Ishikawa (cell line): Measurements from ENCODE around the gene ETV5.

Source experiments
- CEBPB ChIP-seq: IDR thresholded peaks from 2 replicates; pipeline ENCODE4 v1.6.1; 2012
- CREB1 ChIP-seq: IDR thresholded peaks from 2 replicates; pipeline ENCODE4 v1.6.1; 2012; ENCODE audit warnings: low read depth
- EGR1 ChIP-seq: IDR thresholded peaks from 2 replicates; pipeline ENCODE4 v1.6.1; 2012
- EP300 ChIP-seq: IDR thresholded peaks from 2 replicates; pipeline ENCODE4 v1.6.1; 2012; ENCODE audit warnings: borderline replicate concordance
- NFIC ChIP-seq: IDR thresholded peaks from 2 replicates; pipeline ENCODE4 v1.6.1; 2012
- RAD21 ChIP-seq: IDR thresholded peaks from 2 replicates; pipeline ENCODE4 v1.6.1; 2012; ENCODE audit warnings: low read depth
- TAF1 ChIP-seq: IDR thresholded peaks from 2 replicates; pipeline ENCODE4 v1.6.1; 2012; ENCODE audit warnings: low read depth, mild to moderate bottlenecking
- TCF12 ChIP-seq: IDR thresholded peaks from 2 replicates; pipeline ENCODE4 v1.6.1; 2012; ENCODE audit warnings: low read depth
- TEAD4 ChIP-seq: IDR thresholded peaks from 2 replicates; pipeline ENCODE4 v1.6.1; 2012
- YY1 ChIP-seq: IDR thresholded peaks from 2 replicates; pipeline ENCODE4 v1.6.1; 2012; ENCODE audit warnings: low read depth
- TF ChIP-seq, protein P1 (sequence below): IDR thresholded peaks from 2 replicates; pipeline ENCODE4 v1.6.1; 2012; ENCODE audit warnings: low read depth, mild to moderate bottlenecking
- TF ChIP-seq, protein P2 (sequence below): IDR thresholded peaks from 2 replicates; pipeline ENCODE4 v1.6.1; 2012
- TF ChIP-seq, protein P3 (sequence below): IDR thresholded peaks from 2 replicates; pipeline ENCODE4 v1.6.1; 2012

- TF ChIP-seq RAD21 (no peak), TCF12 (no peak), CREB1 (no peak), EGR1 (no peak), YY1 (no peak), CEBPB (no peak), EP300 (no peak), TEAD4 (no peak), TAF1 (no peak), NFIC (no peak)
- TF ChIP-seq, protein P1, sequence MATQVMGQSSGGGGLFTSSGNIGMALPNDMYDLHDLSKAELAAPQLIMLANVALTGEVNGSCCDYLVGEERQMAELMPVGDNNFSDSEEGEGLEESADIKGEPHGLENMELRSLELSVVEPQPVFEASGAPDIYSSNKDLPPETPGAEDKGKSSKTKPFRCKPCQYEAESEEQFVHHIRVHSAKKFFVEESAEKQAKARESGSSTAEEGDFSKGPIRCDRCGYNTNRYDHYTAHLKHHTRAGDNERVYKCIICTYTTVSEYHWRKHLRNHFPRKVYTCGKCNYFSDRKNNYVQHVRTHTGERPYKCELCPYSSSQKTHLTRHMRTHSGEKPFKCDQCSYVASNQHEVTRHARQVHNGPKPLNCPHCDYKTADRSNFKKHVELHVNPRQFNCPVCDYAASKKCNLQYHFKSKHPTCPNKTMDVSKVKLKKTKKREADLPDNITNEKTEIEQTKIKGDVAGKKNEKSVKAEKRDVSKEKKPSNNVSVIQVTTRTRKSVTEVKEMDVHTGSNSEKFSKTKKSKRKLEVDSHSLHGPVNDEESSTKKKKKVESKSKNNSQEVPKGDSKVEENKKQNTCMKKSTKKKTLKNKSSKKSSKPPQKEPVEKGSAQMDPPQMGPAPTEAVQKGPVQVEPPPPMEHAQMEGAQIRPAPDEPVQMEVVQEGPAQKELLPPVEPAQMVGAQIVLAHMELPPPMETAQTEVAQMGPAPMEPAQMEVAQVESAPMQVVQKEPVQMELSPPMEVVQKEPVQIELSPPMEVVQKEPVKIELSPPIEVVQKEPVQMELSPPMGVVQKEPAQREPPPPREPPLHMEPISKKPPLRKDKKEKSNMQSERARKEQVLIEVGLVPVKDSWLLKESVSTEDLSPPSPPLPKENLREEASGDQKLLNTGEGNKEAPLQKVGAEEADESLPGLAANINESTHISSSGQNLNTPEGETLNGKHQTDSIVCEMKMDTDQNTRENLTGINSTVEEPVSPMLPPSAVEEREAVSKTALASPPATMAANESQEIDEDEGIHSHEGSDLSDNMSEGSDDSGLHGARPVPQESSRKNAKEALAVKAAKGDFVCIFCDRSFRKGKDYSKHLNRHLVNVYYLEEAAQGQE = no peak
- TF ChIP-seq, protein P2, sequence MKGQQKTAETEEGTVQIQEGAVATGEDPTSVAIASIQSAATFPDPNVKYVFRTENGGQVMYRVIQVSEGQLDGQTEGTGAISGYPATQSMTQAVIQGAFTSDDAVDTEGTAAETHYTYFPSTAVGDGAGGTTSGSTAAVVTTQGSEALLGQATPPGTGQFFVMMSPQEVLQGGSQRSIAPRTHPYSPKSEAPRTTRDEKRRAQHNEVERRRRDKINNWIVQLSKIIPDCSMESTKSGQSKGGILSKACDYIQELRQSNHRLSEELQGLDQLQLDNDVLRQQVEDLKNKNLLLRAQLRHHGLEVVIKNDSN = no peak
- TF ChIP-seq, protein P3, sequence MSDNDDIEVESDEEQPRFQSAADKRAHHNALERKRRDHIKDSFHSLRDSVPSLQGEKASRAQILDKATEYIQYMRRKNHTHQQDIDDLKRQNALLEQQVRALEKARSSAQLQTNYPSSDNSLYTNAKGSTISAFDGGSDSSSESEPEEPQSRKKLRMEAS = no peak
Observed at GRCh38 chr3:186075931-186076567, 32.8 kb downstream of the ETV5 start.
